Measurements from ENCODE around the gene HVCN1.
"Not testable (repeated sequence)": the region's sequence is repeated elsewhere in the genome, so short reads cannot be mapped to it uniquely, and the experiment has no call there.

HVCN1 gene, protein sequence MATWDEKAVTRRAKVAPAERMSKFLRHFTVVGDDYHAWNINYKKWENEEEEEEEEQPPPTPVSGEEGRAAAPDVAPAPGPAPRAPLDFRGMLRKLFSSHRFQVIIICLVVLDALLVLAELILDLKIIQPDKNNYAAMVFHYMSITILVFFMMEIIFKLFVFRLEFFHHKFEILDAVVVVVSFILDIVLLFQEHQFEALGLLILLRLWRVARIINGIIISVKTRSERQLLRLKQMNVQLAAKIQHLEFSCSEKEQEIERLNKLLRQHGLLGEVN

DNA sequence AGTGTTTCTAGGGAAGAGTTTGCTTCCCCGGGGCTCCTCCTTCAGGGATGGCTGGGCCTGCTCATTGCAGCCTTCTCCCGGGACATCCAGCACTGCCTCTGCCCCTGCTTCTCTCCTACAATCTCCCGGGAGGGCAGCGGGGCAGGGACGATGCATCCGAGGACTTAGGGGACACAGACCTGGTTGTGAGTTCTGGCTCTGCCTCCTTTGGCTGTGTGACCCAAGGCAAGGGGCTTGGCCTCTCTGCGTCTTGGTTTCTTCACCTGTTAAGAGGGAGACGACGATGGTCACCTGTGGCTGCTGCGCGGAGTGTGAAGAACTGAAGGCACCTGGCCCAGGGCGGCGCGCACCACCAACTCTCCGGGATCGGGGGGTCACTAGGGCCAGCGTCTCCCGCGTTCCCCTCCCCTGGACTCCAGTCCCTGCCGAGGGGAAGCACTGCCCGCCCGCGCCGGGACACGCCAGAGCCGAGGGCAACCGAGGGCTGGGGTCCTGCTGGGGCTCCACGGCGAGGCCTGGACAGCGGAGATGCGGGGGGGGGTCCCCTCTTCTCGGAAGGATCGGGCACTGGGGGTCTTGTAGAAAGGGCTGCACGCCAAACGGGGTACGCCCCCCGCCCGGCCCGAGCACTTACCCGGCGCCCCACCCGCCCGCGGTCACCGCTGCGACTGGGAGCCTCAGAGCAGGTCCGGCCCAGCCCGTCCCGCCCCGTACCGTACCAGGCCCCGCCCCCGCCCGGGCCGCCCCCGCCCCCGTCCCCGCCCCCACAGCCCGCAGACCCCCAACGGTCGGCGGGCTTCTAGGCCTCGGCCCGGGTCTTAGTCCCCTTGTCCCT, at the start of gene HVCN1:
Gene HVCN1, minus strand, starts transcription at position 670 of the 835 bp plus-strand sequence. CDS start 5,870 bp downstream, outside the sequence.
- DNase-seq (ENCODE audit: low read depth) = no peak

DNA sequence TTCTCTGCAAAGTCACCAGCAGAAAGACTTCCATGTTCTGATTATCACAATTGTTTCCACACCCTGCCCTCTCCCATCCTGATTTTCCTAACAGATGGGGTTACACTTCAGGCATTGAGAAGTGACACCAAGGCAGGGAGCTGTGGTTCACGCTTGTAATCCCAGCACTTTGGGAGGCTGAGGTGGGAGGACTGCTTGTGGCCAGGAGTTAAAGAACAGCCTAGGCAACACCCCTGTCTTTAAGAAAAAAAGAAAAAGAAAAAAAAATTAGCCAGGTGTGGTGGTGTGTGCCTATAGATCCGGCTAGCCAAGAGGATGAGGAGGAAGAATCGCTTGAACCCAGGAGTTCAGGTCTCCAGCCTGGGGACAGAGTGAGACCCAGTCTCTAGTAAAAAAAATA, 48.6 kb upstream of the HVCN1 start:
- DNase-seq (ENCODE audit: low read depth) = no peak

DNA sequence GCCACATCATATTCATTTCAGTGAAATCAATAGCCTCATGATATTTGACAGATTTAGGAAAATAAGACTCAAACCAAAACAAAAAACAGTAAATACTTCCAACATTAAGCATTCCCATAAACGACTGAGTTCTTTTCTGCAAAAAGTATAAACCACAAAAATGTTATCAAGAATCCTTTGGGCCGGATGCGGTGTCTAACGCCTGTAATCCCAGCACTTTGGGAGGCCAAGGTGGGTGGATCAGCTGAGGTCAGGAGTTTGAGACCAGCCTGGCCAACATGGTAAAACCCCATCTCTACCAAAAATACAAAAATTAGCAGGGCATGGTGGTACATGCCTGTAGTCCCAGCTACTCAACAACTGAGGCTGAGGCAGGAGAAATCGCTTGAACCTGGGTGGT, 48.1 kb upstream of the HVCN1 start:
- not testable (repeated sequence) for DNase-seq (ENCODE audit: low read depth)

DNA sequence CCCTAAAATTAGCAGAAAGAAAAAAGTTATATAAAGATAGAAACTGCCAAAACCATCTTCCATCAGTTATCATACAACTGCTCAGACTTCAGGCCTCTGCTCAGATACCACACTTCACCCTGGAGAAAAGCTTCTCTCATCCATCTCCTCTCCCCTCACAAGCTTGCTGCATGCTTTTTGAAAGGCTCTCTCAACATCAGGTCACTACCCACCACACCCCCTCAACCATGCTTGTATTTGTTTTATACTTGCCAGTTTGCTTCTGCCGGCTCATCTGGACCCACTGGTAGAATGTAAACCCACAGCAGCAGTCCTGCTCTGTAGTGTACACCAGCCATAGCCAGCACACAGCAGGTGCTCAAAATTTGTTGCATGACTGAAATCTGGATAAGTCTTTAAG, 45.0 kb upstream of the HVCN1 start:
- DNase-seq (ENCODE audit: low read depth) = no peak

DNA sequence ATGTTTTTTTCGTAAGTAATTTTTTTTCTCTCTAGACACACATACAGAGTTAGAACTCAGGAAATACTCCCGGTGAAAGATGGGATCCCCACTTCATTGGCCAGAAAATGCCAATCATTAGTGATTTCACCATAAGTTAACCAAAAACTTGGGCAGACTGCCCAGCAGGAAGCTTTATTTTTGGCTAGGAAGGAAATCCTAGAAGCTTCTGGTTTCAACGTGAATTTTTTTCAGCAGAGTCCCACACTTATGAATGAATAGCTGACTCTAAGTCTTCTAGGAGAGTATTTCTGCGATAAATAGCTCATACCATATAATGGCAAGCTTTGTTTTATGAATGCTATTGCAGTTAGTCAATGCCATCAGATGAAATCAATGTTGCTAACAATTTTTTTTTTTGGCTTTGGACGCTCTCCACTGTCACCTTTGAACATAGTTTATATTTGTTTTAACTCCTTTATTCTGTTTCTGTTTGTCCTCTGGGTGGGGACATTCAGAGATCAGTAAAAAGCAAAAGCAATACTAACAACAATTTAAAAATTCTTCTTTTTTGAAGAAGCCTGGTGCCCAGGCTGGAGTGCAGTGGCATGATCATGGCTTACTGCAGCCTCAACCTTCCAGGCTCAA, 44.3 kb upstream of the HVCN1 start:
- no peak for DNase-seq (ENCODE audit: low read depth)

DNA sequence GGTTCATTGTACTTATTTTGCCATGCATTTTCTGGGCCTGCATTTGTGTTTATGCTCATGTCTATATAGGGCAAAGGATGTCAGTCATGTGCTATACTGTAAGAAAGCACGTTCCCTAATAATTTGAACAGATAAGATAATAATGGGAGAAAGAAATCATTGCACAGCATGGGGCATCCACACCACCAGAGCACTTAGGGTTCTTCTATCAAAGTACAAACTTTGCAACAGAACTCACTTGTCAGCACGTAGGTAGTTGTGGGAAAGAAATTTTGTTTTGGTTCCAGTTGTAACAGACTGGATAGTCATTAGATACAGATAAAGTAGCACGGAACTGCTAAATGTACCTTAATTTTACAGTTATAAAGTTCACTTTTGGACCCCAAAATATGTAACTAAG, 43.7 kb upstream of the HVCN1 start:
- DNase-seq (ENCODE audit: low read depth) = no peak

DNA sequence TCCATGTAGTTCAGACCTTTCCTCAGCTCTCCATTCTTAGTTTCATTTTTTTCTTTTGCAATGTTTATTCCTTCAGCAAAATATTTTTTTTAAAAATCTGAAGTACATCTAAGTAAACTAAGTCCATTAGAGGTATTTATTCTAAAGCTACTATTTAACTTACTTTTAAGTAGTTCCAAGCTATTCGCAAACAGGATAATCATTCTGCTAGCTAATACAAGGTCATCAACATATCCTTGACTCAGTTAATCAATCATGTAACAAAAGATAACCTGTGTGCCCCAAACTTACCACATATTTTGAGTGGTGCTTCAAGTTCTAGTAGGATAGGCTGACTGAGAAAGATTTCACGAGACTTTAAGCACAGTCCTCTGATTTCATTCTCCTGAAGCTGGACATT, 42.6 kb upstream of the HVCN1 start:
- no peak for DNase-seq (ENCODE audit: low read depth)

DNA sequence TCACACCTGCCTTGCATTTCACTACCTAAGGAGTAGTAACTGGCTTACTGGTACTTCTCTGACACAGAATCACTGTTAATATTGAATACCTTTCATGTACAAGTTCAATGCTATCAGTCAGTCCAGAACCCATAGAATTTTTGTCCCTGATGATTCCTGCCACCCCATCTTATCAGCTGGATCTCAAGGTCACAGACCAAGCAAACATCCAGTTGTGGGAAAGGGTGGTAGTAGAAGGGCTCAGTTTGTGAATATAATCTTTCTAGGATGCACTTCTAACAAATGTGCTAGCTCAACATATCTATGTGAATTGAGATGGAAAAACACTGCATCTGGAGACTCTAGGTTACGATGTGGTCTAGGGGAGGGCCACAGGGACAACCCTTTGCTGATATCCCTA, 39.7 kb upstream of the HVCN1 start:
- no peak for DNase-seq (ENCODE audit: low read depth)

DNA sequence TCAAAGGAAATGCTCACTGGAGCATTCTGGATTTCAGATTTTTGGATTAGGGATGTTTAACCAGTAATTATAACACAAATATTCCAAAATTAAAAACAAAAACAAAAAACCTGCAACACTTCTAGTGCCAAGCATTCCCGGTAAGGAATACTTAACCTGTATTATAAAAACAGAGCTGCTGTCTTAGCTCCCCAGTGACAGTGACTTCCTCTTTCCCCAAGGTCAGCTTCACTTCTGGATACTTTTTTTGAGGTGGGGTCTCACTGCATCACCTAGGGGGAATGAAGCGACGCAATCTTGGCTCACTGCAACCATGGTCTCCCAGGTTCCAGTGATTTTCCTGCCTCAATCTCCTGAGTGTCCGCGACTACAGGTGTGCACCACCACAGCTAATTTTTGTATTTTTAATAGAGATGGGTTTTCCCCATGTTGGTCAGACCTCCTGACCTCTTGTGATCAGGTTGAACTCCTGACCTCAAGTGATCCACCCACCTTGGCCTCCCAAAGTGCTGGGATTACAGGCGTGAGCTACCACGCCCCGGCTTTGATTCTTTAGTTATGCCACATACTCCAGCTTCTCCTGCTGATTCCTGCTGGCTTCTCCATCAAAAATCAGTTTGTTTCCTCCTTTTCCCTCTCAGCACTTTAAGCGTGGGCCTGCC, 37.9 kb upstream of the HVCN1 start:
- no peak for DNase-seq (ENCODE audit: low read depth)

DNA sequence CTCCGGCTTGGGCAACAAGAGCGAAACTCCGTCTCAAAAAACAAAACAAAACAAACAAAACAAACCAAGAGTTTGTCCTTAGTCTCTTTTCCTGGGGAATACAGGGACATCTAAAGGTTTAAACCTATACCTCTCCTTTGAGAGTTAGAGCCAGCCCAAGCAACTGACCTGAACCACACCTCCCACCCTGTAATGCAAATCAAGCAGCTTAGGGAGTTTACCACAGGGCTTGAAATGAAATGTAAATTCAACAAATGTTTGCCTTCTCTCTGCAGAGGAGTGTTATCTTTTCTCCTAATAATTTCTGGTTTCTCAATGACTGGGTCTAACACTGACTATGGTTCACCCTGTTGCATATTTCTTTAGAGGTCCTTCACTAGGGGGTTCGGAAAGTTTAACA, 37.1 kb upstream of the HVCN1 start:
- DNase-seq (ENCODE audit: low read depth) = no peak

DNA sequence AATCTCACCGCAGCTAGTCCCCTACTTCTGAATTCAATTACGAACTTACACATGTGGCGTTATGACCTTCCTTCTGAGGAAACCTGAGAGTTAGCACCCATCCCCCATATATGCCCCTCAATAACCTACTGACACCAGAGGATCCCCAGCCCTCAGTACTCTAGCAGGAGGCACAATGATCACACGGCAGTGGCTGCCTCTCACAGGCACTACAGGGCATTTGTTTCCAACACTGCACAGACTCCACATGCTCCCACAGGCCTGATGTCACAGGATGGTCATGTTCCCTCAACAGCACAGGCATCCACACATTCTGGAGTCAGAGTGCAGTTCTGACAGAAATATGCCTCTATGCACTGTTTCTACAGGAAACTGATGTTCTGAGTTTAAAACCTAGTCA, 36.4 kb upstream of the HVCN1 start:
- no peak for DNase-seq (ENCODE audit: low read depth)

DNA sequence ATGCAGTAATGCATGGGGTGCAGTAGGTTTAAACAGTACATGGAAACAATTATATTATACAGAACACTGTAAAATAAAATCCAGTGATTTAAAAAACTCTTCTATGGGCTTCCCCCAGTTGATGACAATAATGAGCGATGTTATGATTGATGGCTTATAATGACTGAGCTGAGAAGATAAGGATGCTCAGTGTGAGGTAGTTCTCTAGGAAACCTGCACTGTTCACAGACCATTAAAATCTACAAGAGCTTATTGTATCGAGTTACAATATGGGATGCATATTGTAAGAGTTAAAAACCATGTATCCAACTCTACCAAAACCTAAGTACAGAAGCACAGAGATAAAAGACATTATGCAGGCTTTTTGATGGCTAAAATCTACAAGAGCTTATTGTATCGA, 34.0 kb upstream of the HVCN1 start:
- DNase-seq (ENCODE audit: low read depth) = not testable (repeated sequence)

DNA sequence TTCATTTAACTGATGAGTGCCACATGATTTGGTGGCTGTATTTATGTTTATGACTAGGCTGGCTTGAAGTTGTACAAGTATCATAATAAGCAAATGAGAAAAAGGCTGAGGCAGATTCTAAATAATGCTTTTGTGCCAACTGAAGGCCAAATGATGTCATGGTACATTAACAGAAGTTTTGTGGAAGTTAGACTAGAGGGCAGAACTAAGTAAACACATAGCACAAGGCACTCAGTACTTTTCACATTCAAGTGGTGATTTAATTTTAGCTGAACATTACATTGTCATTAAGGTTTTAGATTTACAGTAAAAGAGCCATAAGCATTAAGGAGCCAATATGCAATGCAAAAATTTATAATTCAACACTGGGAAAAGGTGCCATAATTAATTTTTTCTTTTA, 32.7 kb upstream of the HVCN1 start:
- DNase-seq (ENCODE audit: low read depth) = no peak

DNA sequence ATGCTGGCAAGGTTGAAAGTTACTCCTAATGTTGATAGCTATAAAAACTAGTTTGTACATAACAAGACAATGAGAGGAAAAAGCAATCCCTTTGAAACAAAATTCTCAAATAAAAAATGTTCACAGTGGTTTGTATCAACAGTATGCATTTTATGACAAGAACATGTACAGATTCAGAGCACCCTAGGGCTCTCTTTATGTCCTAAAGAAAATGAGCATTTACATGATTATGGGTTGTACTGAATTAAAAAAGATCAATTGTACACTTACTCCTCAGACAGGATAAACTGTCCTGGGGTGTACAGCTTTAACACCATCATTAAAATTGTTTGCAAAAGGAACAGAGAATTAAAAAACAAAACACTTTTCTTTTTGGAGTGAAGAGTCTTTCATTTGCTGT, 31.6 kb upstream of the HVCN1 start:
- no peak for DNase-seq (ENCODE audit: low read depth)

DNA sequence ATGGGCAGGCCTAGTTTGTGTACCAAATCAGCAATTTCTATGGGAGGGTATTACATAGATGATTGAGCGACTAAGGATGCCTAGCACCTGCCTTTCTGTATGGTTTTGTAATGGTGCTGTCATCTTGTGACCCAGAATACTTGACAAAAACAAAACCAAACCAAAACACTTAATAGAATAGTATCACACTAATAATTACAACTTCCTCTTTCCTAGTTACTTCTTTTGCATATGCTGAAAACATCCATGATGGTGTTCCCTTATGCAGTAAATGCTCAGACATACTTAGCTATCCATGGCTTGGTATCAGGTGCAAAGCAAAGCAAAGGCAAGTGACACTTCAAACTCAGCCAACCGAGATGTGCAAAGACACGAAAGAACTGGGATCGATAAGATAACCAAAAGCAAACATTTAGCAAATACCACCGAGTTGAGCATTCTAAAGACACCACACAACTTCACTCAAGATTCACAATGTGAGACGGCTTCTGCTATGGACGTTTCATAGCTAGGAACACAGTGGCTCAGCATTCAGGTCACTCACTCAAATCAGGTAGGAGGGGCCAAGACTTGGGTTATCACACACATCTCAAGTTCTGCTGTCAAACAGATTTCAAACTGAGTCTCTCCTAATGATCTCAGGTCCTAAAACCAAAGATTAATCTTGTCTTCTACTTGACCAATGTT, 29.4 kb upstream of the HVCN1 start:
- DNase-seq (ENCODE audit: low read depth) = no peak

DNA sequence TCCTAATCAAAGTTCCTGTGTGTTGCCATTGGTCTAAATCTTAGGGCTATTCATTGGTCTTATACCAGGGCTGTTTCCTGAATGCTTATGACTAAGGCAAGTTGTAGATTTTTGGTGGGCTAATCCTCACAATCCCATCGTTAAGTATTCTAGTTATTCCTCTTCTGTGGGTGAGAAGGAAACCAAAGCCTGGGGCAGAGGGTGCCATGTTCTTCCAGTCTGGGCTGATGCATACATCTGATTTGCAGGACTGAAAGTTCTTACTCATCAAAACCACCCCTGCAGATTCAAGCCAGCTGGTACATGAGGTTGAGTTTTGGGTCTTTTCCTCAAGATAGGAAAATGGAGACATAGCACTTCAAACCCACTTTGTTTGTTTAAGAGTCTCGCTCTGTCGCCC, 28.1 kb upstream of the HVCN1 start:
- DNase-seq (ENCODE audit: low read depth) = no peak

DNA sequence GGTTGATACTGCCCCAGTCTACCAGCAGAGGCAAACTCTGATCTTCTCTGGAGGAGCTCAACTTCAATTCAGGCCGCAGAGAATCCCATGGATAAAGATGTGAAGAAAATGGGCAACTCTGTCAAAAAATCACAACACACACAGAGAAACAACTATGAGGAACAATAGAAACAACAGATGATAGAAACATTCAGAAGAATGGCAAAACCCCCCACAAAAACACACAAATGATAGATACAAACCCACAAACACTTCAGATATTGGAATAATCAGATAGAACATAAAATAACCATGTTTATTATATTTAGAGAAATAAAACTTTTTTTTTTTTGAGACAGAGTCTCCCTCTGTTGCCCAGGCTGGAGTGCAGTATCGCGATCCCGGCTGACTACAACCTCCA, 20.0 kb upstream of the HVCN1 start:
- no peak for DNase-seq (ENCODE audit: low read depth)

DNA sequence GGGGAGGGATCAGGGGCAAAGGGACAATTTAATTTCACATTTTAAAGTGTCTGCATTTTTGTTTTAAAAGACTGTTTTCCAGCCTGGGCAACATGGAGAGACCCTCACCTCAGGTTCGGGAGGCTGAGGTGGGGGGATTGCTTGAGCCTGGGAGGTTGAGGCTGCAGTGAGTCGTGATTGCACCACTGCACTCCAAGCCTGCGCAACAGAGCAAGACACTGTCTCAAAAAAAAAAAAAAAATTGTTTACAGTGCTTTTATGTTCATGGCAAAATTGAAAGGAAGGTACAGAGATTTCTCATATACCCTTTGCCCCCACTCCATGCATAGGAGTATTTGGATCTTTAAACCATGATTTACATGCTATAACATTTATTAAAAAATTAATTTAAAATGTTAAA, 16.4 kb upstream of the HVCN1 start:
- DNase-seq (ENCODE audit: low read depth) = no peak

DNA sequence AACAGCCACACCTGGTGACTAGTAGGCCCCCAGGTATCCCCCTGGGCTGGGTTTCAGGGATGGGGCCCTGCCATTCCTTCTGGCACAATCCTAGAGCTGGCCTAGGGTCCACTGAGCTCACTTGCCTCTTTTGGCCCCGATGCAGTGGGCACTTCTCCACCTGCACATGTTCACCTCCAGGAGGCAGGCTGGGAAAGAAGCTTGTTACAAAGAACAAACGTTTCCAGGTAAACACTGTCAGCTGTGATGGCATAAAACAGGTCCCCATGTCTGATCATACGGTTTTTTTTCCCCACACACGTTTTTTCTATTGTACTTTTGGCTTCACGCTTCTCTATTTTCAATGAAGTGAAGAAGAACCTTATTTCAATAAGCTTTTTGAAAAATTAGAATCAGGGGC, 15.8 kb upstream of the HVCN1 start:
- DNase-seq (ENCODE audit: low read depth) = no peak

DNA sequence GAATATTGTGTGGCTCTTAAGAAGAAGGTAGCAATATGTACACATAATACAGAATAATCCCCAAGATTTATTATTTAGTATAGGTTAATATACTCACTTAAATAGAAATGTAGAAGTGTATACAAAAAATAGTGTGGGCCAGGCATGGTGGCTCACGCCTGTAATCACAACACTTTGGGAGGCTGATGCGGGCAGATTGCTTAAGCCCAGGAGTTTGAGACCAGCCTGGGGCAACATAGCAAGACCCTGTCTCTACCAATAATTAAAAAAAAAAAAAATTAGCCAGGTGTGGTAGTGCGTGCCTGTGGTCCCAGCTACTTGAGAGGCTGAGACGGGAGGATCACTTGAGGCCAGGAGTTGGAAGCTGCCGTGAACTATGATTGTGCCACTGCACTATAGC, 15.3 kb upstream of the HVCN1 start:
- no peak for DNase-seq (ENCODE audit: low read depth)

DNA sequence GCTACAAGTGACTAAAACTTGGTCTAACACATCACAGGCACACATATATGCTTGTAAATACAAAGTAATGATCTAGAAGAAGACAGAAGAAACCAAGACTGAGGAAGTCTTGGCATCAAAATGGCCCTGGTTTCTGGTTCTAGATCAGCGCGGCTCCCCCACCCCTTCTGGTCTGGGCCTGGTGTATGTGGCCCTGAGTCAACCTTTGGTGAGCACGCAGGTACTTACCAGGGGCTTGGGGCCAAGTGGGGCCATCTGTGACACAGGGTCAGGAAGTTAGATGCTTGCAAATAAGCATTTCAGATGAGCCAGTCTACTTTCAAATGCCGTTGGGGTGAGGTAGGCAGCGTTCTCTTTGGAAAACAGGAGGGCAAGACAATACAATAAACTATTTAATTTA, 13.2 kb upstream of the HVCN1 start:
- DNase-seq (ENCODE audit: low read depth) = no peak
